Fibroblast of the aortic adventitia (primary cell): ENCODE results near the gene THAP9. TPM values are rescaled to one million over a fixed set of nuclear protein-coding genes. Genes with fewer than 3 reads are reported as not detected.
A peak's percentile ranks its signal among the peaks of the same experiment; 100 is the strongest.

ENCODE experiments used
- DNase-seq: peaks from one replicate; pipeline ENCODE4 v3.0.0-alpha.2; 2010; ENCODE audit warnings: low read depth
- H3K4me3 ChIP-seq: 2 replicates; pipeline ENCODE4 v1.5.1; 2011; ENCODE audit warnings: low read depth, mild to moderate bottlenecking, control low read depth, low read length, moderate library complexity
- CTCF ChIP-seq: IDR thresholded peaks from 2 replicates; pipeline ENCODE4 v1.5.1; 2011; ENCODE audit warnings: mild to moderate bottlenecking, low read length, control low read depth, inconsistent platforms; ENCODE audit not compliant: insufficient read depth
- total RNA-seq: library from RNA; depleted of rRNA; stranded (reverse); fragments of >200 nt; gene quantifications from 2 replicates; pipeline ENCODE4 v1.2.3, GENCODE V29; 2012; ENCODE audit warnings: low replicate concordance

Gene THAP9
- total RNA-seq, 1 donor = 7.1 TPM

- DNase-seq = no peak
These were observed 21.3 kb downstream of the THAP9 start for GRCh38 chr4:82921795-82922194.

GRCh38 chr4:82930848-82931755 lies 30.6 kb downstream of the THAP9 start:
- DNase-seq = no peak
- no peak overlapping the region for H3K4me3 ChIP-seq

More at GRCh38 chr4:82921795-82922194, 21.3 kb downstream of the THAP9 start:
- TF ChIP-seq CTCF = no peak
- no peak overlapping the region for H3K4me3 ChIP-seq

GRCh38 chr4:82934441-82934840 lies 33.9 kb downstream of the THAP9 start:
- H3K4me3 ChIP-seq = no peak overlapping the region
- no peak for DNase-seq
- TF ChIP-seq CTCF = no peak

More at GRCh38 chr4:82930848-82931755, 30.6 kb downstream of the THAP9 start:
- TF ChIP-seq CTCF = no peak

GRCh38 chr4:82939414-82939813 lies 38.9 kb downstream of the THAP9 start:
- no peak for DNase-seq
- TF ChIP-seq CTCF = no peak
- H3K4me3 ChIP-seq = no peak overlapping the region

GRCh38 chr4:82947498-82947897 lies 47.0 kb downstream of the THAP9 start:
- H3K4me3 ChIP-seq = no peak overlapping the region
- no peak for DNase-seq
- TF ChIP-seq CTCF = no peak

GRCh38 chr4:82948647-82949204 lies 48.2 kb downstream of the THAP9 start:
- peak; percentile 43 for DNase-seq
- no peak for TF ChIP-seq CTCF
- H3K4me3 ChIP-seq = no peak overlapping the region
